ENCODE data around the gene TBP.
A peak's percentile ranks its signal among the peaks of the same experiment; 100 is the strongest.

Gene TBP

DNA sequence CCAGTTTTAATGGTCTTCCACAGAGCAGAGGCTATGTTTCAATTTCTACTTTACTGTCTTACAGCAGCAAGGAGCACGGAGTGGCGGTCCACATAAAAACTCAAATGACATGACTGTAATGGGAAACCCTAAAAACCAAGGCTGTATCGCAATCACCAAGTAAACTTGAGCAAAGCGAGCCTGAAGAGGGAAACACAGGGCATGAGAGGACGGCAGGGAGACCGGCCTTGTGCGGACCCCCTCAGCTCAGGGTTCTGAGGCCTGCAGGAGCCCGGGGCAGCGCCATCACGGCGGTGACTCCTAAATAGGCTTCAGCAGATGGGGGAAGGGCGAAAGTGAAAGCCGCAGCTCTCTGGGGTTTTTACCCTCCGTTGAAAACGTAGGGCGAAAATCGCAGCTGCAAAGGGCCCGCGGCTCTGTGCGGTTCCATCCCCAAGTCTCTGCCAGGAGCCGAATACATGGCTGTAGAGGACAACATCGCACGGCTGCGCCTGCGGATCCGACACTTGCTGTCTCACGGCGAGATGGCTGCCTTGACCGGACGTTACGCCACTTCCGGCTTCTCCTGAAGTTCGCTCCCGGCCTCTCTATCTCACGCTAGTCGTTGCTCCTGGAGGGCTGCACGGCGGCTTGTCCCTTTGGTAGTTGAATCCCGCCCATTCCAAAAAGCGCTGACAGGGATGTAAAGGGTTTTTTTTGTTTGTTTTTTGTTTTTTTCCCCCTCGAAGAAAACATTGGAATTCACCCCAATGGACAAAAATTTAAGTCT lies 1.2 kb upstream of the TBP start, which contains the start of gene PSMB1:
PSMB1 (minus strand) TSS at position 543 of the 769 bp plus-strand sequence; CDS start at position 478, 65 bp downstream.
- Histone ChIP-seq H3K4me3 (ENCODE audit: low read length) (peak within 1 kb of the TSS; percentile 97), H3K36me3 (ENCODE audit: insufficient read depth, low read length) (peaks cover 19% of the 10 kb centered on the region), H2AFZ (ENCODE audit: low read depth, low read length) (peak within 1 kb of the TSS; percentile 76), H3K9me3 (ENCODE audit: low read length) (no peaks in the 10 kb centered on the region), H3K27me3 (ENCODE audit: insufficient read depth, low read length) (no peaks in the 10 kb centered on the region), H3K4me1 (ENCODE audit: insufficient read depth, low read length) (peaks cover 31% of the 10 kb centered on the region)

GRCh38 chr6:170553534-170554012 lies 596 bp upstream of the TBP start:
- H3K4me1 ChIP-seq (ENCODE audit: insufficient read depth, low read length), result peaks cover 31% of the 10 kb centered on the region
- H3K4me3 ChIP-seq (ENCODE audit: low read length), result peak overlapping the region; percentile 97
- H2AFZ ChIP-seq (ENCODE audit: low read depth, low read length), result peak overlapping the region; percentile 76
- no peaks in the 10 kb centered on the region for H3K27me3 ChIP-seq (ENCODE audit: insufficient read depth, low read length)
- H3K9me3 ChIP-seq (ENCODE audit: low read length), result no peaks in the 10 kb centered on the region
- peaks cover 21% of the 10 kb centered on the region for H3K36me3 ChIP-seq (ENCODE audit: insufficient read depth, low read length)

DNA sequence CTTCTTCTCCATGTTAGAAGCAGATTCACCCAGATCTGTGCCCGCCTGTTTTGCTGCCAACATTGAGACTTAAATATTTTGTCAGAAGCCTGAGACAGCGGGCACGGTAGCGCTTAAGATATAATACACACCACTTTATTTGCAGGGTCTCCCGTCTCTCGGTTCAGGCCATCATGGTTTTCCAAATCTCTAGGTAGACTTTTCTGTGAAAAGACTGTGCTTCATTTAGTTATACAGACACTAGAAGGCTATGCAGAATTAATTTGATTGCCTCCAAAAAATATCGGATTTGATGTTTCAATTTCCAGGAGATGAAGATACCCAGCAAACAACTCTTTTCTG lies 598 bp downstream of the TBP start:
- Histone ChIP-seq H3K27me3 (ENCODE audit: insufficient read depth, low read length) (no peaks in the 10 kb centered on the region), H3K9me3 (ENCODE audit: low read length) (no peaks in the 10 kb centered on the region), H3K36me3 (ENCODE audit: insufficient read depth, low read length) (peaks cover 27% of the 10 kb centered on the region), H3K4me1 (ENCODE audit: insufficient read depth, low read length) (peaks cover 29% of the 10 kb centered on the region), H2AFZ (ENCODE audit: low read depth, low read length) (peak overlapping the region; percentile 76), H3K4me3 (ENCODE audit: low read length) (peak overlapping the region; percentile 97)

DNA sequence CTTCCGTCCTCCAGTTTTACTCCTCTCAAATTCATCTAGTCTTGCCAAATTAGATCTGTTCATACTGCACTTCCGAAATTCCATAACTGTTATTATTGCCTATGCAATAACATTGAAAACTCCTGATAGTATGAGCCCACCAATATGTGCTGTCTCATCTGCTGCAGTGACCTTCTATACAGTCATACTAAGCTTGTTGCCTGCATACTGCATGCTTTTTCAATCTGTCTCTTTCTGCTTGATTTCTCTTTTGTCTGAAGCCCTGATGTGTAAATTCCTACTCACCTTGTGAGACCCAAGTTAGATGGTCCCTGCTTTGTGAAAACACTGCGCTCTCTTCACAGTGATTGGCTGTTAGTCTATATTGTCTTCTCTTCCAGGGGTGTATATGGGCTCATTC lies 1.1 kb downstream of the TBP start:
- Histone ChIP-seq H3K9me3 (ENCODE audit: low read length) (no peaks in the 10 kb centered on the region), H3K4me1 (ENCODE audit: insufficient read depth, low read length) (peaks cover 28% of the 10 kb centered on the region), H2AFZ (ENCODE audit: low read depth, low read length) (no peak overlapping the region), H3K36me3 (ENCODE audit: insufficient read depth, low read length) (peaks cover 27% of the 10 kb centered on the region), H3K4me3 (ENCODE audit: low read length) (peak overlapping the region; percentile 97), H3K27me3 (ENCODE audit: insufficient read depth, low read length) (no peaks in the 10 kb centered on the region)

GRCh38 chr6:170561555-170561954 lies 7.4 kb downstream of the TBP start:
- no peaks in the 10 kb centered on the region for H3K27me3 ChIP-seq (ENCODE audit: insufficient read depth, low read length)
- H3K36me3 ChIP-seq (ENCODE audit: insufficient read depth, low read length), result peaks cover 66% of the 10 kb centered on the region
- H3K9me3 ChIP-seq (ENCODE audit: low read length), result no peaks in the 10 kb centered on the region
- H3K4me1 ChIP-seq (ENCODE audit: insufficient read depth, low read length), result no peaks in the 10 kb centered on the region
- H2AFZ ChIP-seq (ENCODE audit: low read depth, low read length), result no peak overlapping the region
- no peak overlapping the region for H3K4me3 ChIP-seq (ENCODE audit: low read length)

- Histone ChIP-seq H2AFZ (ENCODE audit: low read depth, low read length) (no peak overlapping the region), H3K36me3 (ENCODE audit: insufficient read depth, low read length) (peaks cover 69% of the 10 kb centered on the region)
These were observed 10.9 kb downstream of the TBP start for GRCh38 chr6:170564936-170565530.

DNA sequence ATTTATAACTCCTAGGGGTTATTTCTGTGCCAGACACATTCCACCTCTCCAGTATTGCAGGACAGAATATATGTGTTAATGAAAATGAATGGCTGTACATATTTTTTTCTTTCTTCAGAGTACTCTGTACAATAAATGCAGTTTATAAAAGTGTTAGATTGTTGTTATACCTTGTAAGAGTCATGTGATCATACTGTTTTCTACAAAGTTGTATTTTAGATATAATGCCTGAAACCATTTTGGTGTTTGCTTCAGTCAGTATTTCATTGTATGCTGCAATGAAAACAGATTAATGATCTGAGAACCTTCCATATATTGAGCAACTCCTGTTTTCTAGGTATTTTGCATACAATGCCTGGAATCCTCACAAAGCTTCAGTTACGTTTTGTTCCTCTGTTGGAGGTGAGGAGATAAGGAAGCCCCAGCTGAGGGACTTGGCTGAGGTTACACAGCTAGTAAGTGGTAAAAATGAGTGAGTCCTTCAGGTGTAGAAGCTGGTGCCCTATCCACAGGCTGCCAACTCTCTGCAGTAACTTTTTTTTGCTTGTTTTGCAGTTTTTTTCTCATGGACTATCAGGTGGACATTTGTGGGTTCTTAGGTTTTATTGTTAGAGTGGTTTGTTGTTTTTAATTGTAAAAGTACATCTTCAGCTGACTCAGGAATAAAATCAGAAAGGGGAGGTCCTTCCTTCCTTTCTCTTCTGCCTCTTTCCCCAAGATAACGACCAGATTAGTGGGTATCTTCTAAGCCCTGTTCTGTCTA lies 18.7 kb downstream of the TBP start:
- H2AFZ ChIP-seq (ENCODE audit: low read depth, low read length), result no peak overlapping the region
- no peaks in the 10 kb centered on the region for H3K4me1 ChIP-seq (ENCODE audit: insufficient read depth, low read length)
- no peaks in the 10 kb centered on the region for H3K9me3 ChIP-seq (ENCODE audit: low read length)
- H3K27me3 ChIP-seq (ENCODE audit: insufficient read depth, low read length), result no peaks in the 10 kb centered on the region
- no peak overlapping the region for H3K4me3 ChIP-seq (ENCODE audit: low read length)
- peaks cover 65% of the 10 kb centered on the region for H3K36me3 ChIP-seq (ENCODE audit: insufficient read depth, low read length)

More at GRCh38 chr6:170564936-170565530, 10.9 kb downstream of the TBP start:
- Histone ChIP-seq H3K4me3 (ENCODE audit: low read length) (no peak overlapping the region), H3K27me3 (ENCODE audit: insufficient read depth, low read length) (no peaks in the 10 kb centered on the region), H3K4me1 (ENCODE audit: insufficient read depth, low read length) (no peaks in the 10 kb centered on the region), H3K9me3 (ENCODE audit: low read length) (no peaks in the 10 kb centered on the region)

DNA sequence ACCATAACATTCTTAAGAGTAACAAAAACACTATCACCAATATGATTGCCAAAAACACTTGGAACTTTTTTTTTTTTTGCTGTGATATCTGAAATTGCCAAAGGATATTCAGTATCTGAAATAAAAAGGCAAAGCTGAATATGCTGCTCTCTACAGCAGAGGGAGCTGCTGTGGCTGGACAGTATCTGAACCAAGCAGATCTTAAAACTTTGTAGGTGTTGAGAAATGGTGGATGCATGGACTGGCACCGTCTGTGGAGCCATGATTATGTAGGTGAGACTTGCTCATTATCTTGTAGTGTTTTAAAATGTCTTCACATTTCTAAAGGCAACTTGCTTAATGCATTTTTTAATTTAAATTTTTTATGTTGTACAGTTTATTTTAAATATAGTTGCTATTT lies 21.1 kb downstream of the TBP start:
- Histone ChIP-seq H3K9me3 (ENCODE audit: low read length) (no peaks in the 10 kb centered on the region), H3K4me1 (ENCODE audit: insufficient read depth, low read length) (no peaks in the 10 kb centered on the region), H3K27me3 (ENCODE audit: insufficient read depth, low read length) (no peaks in the 10 kb centered on the region), H3K4me3 (ENCODE audit: low read length) (no peak overlapping the region), H2AFZ (ENCODE audit: low read depth, low read length) (no peak overlapping the region), H3K36me3 (ENCODE audit: insufficient read depth, low read length) (peaks cover 69% of the 10 kb centered on the region)

DNA sequence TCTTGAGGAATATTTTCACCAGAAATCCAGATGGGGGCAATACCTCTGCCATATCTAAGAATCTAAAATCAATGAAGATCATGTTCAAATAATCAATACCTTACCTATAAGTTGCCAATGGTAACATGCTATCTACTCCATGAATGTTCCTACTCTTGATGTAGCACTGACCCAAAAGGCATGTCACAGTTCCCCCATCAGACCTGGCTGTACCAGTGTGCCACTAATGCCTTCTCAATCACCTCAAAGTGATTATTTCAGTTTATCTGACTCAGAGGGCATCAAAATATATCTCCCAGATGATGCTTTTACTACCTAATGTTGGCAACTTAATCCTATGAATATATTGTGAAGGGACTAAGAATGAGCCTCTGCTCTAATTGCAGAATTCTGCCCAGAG lies 24.7 kb downstream of the TBP start:
- peaks cover 70% of the 10 kb centered on the region for H3K36me3 ChIP-seq (ENCODE audit: insufficient read depth, low read length)
- H3K9me3 ChIP-seq (ENCODE audit: low read length), result no peaks in the 10 kb centered on the region
- H3K4me3 ChIP-seq (ENCODE audit: low read length), result no peak overlapping the region
- H3K4me1 ChIP-seq (ENCODE audit: insufficient read depth, low read length), result peaks cover 9% of the 10 kb centered on the region
- no peaks in the 10 kb centered on the region for H3K27me3 ChIP-seq (ENCODE audit: insufficient read depth, low read length)
- H2AFZ ChIP-seq (ENCODE audit: low read depth, low read length), result no peak overlapping the region

DNA sequence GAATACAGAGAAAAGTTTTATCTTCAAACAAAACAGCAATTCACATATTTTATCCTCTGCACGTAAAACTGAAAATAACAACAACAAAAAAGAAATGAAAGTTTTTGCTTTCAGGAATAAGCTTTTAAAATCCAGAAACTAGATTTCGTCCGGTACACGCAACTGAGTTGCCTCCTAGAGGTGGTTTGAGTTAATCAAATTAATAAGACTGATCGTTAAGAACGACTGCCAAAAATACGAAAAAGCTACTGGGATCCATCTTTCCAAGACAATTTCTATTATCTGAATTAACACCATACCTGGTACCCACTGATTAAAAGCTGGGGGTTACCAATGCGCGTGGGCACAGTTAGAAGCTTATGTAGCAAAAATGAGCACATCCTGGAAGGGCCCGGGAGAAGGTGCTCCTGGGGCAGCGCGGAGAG lies 29.6 kb downstream of the TBP start:
- peak overlapping the region; percentile 81 for H3K4me3 ChIP-seq (ENCODE audit: low read length)
- H3K4me1 ChIP-seq (ENCODE audit: insufficient read depth, low read length), result peaks cover 15% of the 10 kb centered on the region
- H3K27me3 ChIP-seq (ENCODE audit: insufficient read depth, low read length), result no peaks in the 10 kb centered on the region
- peak overlapping the region; percentile 60 for H2AFZ ChIP-seq (ENCODE audit: low read depth, low read length)
- H3K36me3 ChIP-seq (ENCODE audit: insufficient read depth, low read length), result peaks cover 37% of the 10 kb centered on the region
- no peaks in the 10 kb centered on the region for H3K9me3 ChIP-seq (ENCODE audit: low read length)

DNA sequence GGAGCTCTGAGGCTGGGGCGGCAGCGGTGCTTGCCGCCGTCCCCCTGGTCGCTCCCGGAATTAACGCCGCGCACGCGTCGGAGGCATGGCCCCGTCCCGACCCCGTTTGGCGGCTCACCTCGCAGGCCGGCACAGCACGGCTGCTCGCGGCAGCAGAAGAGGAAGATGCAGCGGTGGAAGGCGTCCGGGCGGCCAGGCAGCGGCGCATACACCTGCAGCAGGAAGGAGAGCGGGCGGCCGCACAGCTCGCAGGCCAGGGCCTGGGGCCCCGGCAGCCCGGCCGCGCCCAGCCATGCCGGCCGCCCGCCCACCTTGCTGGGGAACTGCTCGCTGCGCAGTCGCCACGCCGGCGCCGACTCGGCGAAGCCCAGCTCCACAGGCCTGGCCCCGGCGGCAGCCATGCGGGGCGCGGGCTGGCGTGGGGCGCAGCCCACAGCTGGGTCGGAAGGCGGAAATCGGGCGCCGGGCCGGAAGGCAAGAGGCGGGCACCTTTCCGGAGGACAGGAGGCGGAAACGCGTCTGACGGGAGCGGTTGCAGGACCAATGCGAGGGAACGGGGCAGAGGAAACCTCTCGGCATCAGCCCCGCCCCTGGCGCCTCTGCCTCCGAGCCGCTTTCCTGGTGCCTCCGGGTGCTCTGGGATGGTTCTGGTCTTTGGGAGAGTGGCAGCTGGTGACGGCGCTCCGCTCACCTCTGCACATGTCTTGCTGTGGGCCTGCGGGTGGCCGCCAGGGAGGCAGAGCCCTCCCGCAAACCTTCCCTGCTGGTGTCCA lies 30.2 kb downstream of the TBP start, which contains the start of gene PDCD2:
PDCD2 (minus strand) TSS at position 457 of the 773 bp plus-strand sequence; CDS start at position 401, 56 bp downstream.
- Histone ChIP-seq H3K27me3 (ENCODE audit: insufficient read depth, low read length) (no peaks in the 10 kb centered on the region), H3K4me3 (ENCODE audit: low read length) (peak within 1 kb of the TSS; percentile 81), H3K9me3 (ENCODE audit: low read length) (no peaks in the 10 kb centered on the region), H3K4me1 (ENCODE audit: insufficient read depth, low read length) (peaks cover 15% of the 10 kb centered on the region), H3K36me3 (ENCODE audit: insufficient read depth, low read length) (peaks cover 31% of the 10 kb centered on the region), H2AFZ (ENCODE audit: low read depth, low read length) (peak within 1 kb of the TSS; percentile 77)

DNA sequence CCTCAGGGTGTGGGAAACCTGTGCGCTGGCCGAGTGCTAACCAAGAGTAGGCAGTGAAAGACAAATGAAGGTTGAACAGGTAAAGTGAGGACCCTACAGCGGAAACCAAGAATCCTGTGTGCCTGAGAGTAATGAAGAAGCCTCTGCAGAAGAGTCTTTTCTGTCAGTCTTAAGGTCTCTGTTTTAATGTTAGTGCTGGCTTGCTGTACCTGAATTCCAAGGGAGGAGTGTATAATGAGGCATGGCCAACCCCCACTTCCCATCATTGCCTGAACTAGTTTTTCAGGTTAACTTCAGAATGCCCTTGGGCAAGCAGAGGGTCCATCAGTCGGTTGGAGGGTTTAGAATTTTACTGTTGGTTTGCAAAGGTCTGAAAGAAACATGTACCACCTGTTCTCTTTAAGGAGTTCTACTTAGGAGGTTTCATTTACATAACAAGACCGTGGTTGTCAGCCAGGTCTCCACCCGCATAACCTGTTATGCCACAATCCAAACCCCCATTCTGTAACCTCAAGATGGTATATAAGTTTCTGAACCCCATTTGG lies 30.9 kb downstream of the TBP start:
- H3K9me3 ChIP-seq (ENCODE audit: low read length), result peaks cover 3% of the 10 kb centered on the region
- H3K4me3 ChIP-seq (ENCODE audit: low read length), result peak overlapping the region; percentile 81
- H3K4me1 ChIP-seq (ENCODE audit: insufficient read depth, low read length), result peaks cover 15% of the 10 kb centered on the region
- H3K36me3 ChIP-seq (ENCODE audit: insufficient read depth, low read length), result peaks cover 25% of the 10 kb centered on the region
- peak overlapping the region; percentile 77 for H2AFZ ChIP-seq (ENCODE audit: low read depth, low read length)
- no peaks in the 10 kb centered on the region for H3K27me3 ChIP-seq (ENCODE audit: insufficient read depth, low read length)

All from neuron (in vitro differentiated cells).